HEK293 (cell line): ENCODE data around the gene MRO.

ENCODE experiments used
- CTCF ChIP-seq: fragments of 450-650 bp; formaldehyde crosslinking; IDR thresholded peaks from 2 replicates; pipeline ENCODE4 v1.5.1; 2016; ENCODE audit warnings: missing biosample characterization, missing genetic modification characterization
- MEIS1 ChIP-seq: sonication (generic); formaldehyde crosslinking; IDR thresholded peaks from 2 replicates; pipeline ENCODE4 v1.8.1; 2022; ENCODE audit warnings: missing genetic modification reagents, mild to moderate bottlenecking, borderline replicate concordance
- YY1 ChIP-seq: fragments of 450-650 bp; formaldehyde crosslinking; IDR thresholded peaks from 2 replicates; pipeline ENCODE4 v1.5.1; 2018; ENCODE audit warnings: missing biosample characterization, missing genetic modification characterization
- ZNF138 ChIP-seq: fragments of 450-650 bp; formaldehyde crosslinking; IDR thresholded peaks from 2 replicates; pipeline ENCODE4 v1.5.1; 2016; ENCODE audit warnings: missing biosample characterization, missing genetic modification characterization, borderline replicate concordance
- ZNF146 ChIP-seq: fragments of 450-650 bp; formaldehyde crosslinking; IDR thresholded peaks from 2 replicates; pipeline ENCODE4 v1.5.1; 2016; ENCODE audit warnings: missing biosample characterization, missing genetic modification characterization
- ZNF18 ChIP-seq: fragments of 450-650 bp; formaldehyde crosslinking; IDR thresholded peaks from 2 replicates; pipeline ENCODE4 v1.5.1; 2016; ENCODE audit warnings: missing biosample characterization, missing genetic modification characterization
- ZNF223 ChIP-seq: fragments of 450-650 bp; formaldehyde crosslinking; IDR thresholded peaks from 2 replicates; pipeline ENCODE4 v1.5.1; 2016; ENCODE audit warnings: missing biosample characterization, missing genetic modification characterization
- ZNF266 ChIP-seq: fragments of 450-650 bp; formaldehyde crosslinking; IDR thresholded peaks from 2 replicates; pipeline ENCODE4 v1.5.1; 2016; ENCODE audit warnings: missing biosample characterization, missing genetic modification characterization, low read depth
- ZNF274 ChIP-seq, 2 experiments: fragments of 200-500 bp in 1 of 2; fragments of 450-650 bp in 1 of 2; sonication (Bioruptor generic) in 1 of 2; formaldehyde crosslinking in 1 of 2; IDR thresholded peaks; 2 replicates each; pipeline versions ENCODE4 v1.5.1 to v1.6.1; 2014 to 2016; ENCODE audit warnings: borderline replicate concordance in 1 of 2, inconsistent platforms in 1 of 2, low read length in 1 of 2, missing biosample characterization in 1 of 2, missing genetic modification characterization in 1 of 2
- ZNF629 ChIP-seq: fragments of 450-650 bp; formaldehyde crosslinking; IDR thresholded peaks from 2 replicates; pipeline ENCODE4 v1.5.1; 2017; ENCODE audit warnings: missing biosample characterization, missing genetic modification characterization
- ZNF658 ChIP-seq: fragments of 450-650 bp; formaldehyde crosslinking; IDR thresholded peaks from 2 replicates; pipeline ENCODE4; 2016; ENCODE audit warnings: missing biosample characterization, missing genetic modification characterization
- ZNF692 ChIP-seq: fragments of 450-650 bp; formaldehyde crosslinking; IDR thresholded peaks from 2 replicates; pipeline ENCODE4 v1.5.1; 2016; ENCODE audit warnings: missing biosample characterization, missing genetic modification characterization
- TF ChIP-seq, protein P1 (sequence below): fragments of 450-650 bp; formaldehyde crosslinking; IDR thresholded peaks from 2 replicates; pipeline ENCODE4 v1.5.1; 2016; ENCODE audit warnings: missing biosample characterization, missing genetic modification characterization

DNA sequence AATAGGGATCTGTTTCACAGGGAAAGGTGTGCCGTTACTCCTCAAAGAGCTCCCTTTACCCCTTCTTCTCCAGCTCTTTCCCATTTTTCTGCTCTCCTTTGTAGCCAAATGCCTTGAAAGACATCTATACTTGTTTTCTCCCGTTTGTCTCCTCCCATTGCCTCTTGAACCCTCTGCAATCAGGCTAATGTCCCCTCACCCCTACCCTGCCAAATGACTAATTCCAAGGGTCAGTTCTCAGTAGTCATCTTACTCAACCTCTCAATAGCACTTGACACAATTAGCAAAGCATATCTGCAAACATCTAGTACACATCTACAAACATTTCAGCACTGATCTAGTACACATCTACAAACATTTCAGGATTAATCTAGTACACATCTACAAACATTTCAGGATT, 12.6 kb downstream of the MRO start:
- TF ChIP-seq ZNF658 (tag by site-specific recombination), result no peak
- TF ChIP-seq CTCF (tag by site-specific recombination), result no peak
- TF ChIP-seq ZNF18 (tag by site-specific recombination), result no peak
- no peak for TF ChIP-seq ZNF274 (IDR thresholded peaks at IDR 0.05; ENCODE audit: low read length)
- no peak for TF ChIP-seq ZNF274 (tag by site-specific recombination; IDR thresholded peaks at IDR 0.05; ENCODE audit: borderline replicate concordance)
- TF ChIP-seq YY1 (tag by site-specific recombination), result no peak
- no peak for TF ChIP-seq ZNF138 (tag by site-specific recombination)
- no peak for TF ChIP-seq MEIS1 (CRISPR knock-in tag)
- TF ChIP-seq ZNF266 (tag by site-specific recombination), result no peak
- TF ChIP-seq ZNF629, result no peak
- no peak for TF ChIP-seq ZNF146 (tag by site-specific recombination)
- TF ChIP-seq ZNF223, result no peak
- TF ChIP-seq ZNF692 (tag by site-specific recombination), result no peak
- TF ChIP-seq, protein P1, sequence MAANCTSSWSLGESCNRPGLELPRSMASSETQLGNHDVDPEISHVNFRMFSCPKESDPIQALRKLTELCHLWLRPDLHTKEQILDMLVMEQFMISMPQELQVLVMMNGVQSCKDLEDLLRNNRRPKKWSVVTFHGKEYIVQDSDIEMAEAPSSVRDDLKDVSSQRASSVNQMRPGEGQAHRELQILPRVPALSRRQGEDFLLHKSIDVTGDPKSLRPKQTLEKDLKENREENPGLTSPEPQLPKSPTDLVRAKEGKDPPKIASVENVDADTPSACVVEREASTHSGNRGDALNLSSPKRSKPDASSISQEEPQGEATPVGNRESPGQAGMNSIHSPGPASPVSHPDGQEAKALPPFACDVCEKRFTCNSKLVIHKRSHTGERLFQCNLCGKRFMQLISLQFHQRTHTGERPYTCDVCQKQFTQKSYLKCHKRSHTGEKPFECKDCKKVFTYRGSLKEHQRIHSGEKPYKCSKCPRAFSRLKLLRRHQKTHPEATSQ, result no peak
